ENCODE results near the gene NUDC. TPM values are rescaled to one million over a fixed set of nuclear protein-coding genes. Genes with fewer than 3 reads are reported as not detected.

Gene NUDC
- total and polyA plus RNA-seq, 2 of the 13 experiments (the other 11 are each of a cell fraction or from before 2014, with no cell fraction given) = 34.7 to 104 TPM

GRCh38 chr1:26993237-26994019 is 71.9 kb downstream of the NUDC start, which contains the start of gene TRNP1 (continued):
- TF ChIP-seq DNMT1 (CRISPR knock-in tag; IDR thresholded peaks at IDR 0.05) (peak; percentile 52; the same call in 1 of the 2 replicates), ZNF180 (CRISPR knock-in tag; IDR thresholded peaks at IDR 0.05; ENCODE audit: borderline replicate concordance, low read depth) (no peak), RELA (CRISPR knock-in tag; IDR thresholded peaks at IDR 0.05) (peak; percentile 75; the same call in 1 of the 2 replicates), RFX5 (IDR thresholded peaks at IDR 0.05; ENCODE audit: low read depth, low read length) (no peak), ZNF768 (CRISPR knock-in tag; IDR thresholded peaks at IDR 0.05) (peak; percentile 67; the same call in 1 of the 2 replicates), HMG20B (CRISPR knock-in tag; conservative IDR thresholded peaks at IDR 0.05) (no peak), PREB (CRISPR knock-in tag; IDR thresholded peaks at IDR 0.05) (no peak), MED1 (CRISPR knock-in tag; IDR thresholded peaks at IDR 0.05) (peak; percentile 94), FOXM1 (CRISPR knock-in tag; IDR thresholded peaks at IDR 0.05) (no peak; the same call in 1 of the 2 replicates), ZSCAN31 (CRISPR knock-in tag; IDR thresholded peaks at IDR 0.05; ENCODE audit: low read depth) (peak; percentile 62; the same call in 1 of the 2 replicates), NAIF1 (CRISPR knock-in tag; IDR thresholded peaks at IDR 0.05; ENCODE audit: borderline replicate concordance) (peak; percentile 74; the same call in 1 of the 2 replicates), ZFP1 (CRISPR knock-in tag; IDR thresholded peaks at IDR 0.05) (peak; percentile 27; the same call in 1 of the 2 replicates), ZNF281 (CRISPR knock-in tag; IDR thresholded peaks at IDR 0.05; ENCODE audit: borderline replicate concordance) (peak; percentile 98), HOXA5 (CRISPR knock-in tag; IDR thresholded peaks at IDR 0.05) (peak; percentile 96), ZNF788 (CRISPR knock-in tag; IDR thresholded peaks at IDR 0.05; ENCODE audit: borderline replicate concordance) (peak; percentile 84; the same call in 1 of the 2 replicates), CERS6 (CRISPR knock-in tag; IDR thresholded peaks at IDR 0.05) (no peak), ZNF607 (CRISPR knock-in tag; IDR thresholded peaks at IDR 0.05; ENCODE audit: borderline replicate concordance) (peak; percentile 94), THRA (CRISPR knock-in tag; IDR thresholded peaks at IDR 0.05; ENCODE audit: borderline replicate concordance) (peak; percentile 91), CHCHD3 (CRISPR knock-in tag; IDR thresholded peaks at IDR 0.05) (no peak), ZNF674 (CRISPR knock-in tag; IDR thresholded peaks at IDR 0.05; ENCODE audit: low read depth) (0 out of 2 replicates have a peak, but pooled peaks have one; percentile 36), AHR (CRISPR knock-in tag; IDR thresholded peaks at IDR 0.05) (no peak; the same call in 1 of the 2 replicates), KAT8 (CRISPR knock-in tag; IDR thresholded peaks at IDR 0.05) (peak; percentile 65), ZNF274 (CRISPR knock-in tag; IDR thresholded peaks at IDR 0.05) (no peak; the same call in 1 of the 2 replicates), TCF12 (IDR thresholded peaks at IDR 0.05) (no peak), TCF12 (CRISPR knock-in tag; IDR thresholded peaks at IDR 0.05) (peak; percentile 94; the same call in 1 of the 2 replicates)

Measured in HepG2 (cell line).